CD14-positive monocyte (primary cell): Measurements from ENCODE around the gene DAZAP1. TPM values are rescaled to one million over a fixed set of nuclear protein-coding genes. Genes with fewer than 3 reads are reported as not detected.

ENCODE experiments used
- DNase-seq, 3 donors: peaks; one replicate each; pipeline ENCODE4 v3.0.0-alpha.2; 2011 to 2022
- H2AFZ ChIP-seq: 2 replicates; pipeline ENCODE4 v1.6.0; 2012; ENCODE audit warnings: mild to moderate bottlenecking, low read depth, low read length, inconsistent platforms; ENCODE audit not compliant: insufficient read depth, poor library complexity, severe bottlenecking
- H3K27ac ChIP-seq, 2 donors: 1 replicate in 1 of 2; 2 replicates in 1 of 2; pipeline ENCODE4 v1.5.1; 2012 to 2013; ENCODE audit warnings: low read length in 2 of 2, control low read depth in 1 of 2, inconsistent platforms in 1 of 2, low read depth in 1 of 2, mild to moderate bottlenecking in 1 of 2
- H3K27me3 ChIP-seq, 2 donors: one replicate each; pipeline versions ENCODE4 v1.6.0 to v1.6.1; 2011 to 2013; ENCODE audit warnings: low read length in 2 of 2; ENCODE audit not compliant: control insufficient read depth in 2 of 2, insufficient read depth in 2 of 2
- H3K36me3 ChIP-seq, 2 donors: replicated peaks in 1 of 2; 1 replicate in 1 of 2; 2 replicates in 1 of 2; pipeline versions ENCODE4 v1.5.1 to v1.6.1; 2012 to 2013; ENCODE audit warnings: low read length in 2 of 2, control low read depth in 1 of 2, inconsistent platforms in 1 of 2, mild to moderate bottlenecking in 1 of 2; ENCODE audit not compliant: insufficient read depth in 2 of 2, control insufficient read depth in 1 of 2
- H3K4me1 ChIP-seq, 2 donors: 1 replicate in 1 of 2; 2 replicates in 1 of 2; pipeline versions ENCODE4 v1.5.1 to v1.6.1; 2012 to 2013; ENCODE audit warnings: low read length in 2 of 2, control low read depth in 1 of 2, inconsistent platforms in 1 of 2, mild to moderate bottlenecking in 1 of 2, moderate library complexity in 1 of 2; ENCODE audit not compliant: insufficient read depth in 2 of 2, control insufficient read depth in 1 of 2
- H3K4me2 ChIP-seq: replicated peaks from 2 replicates; pipeline ENCODE3; 2012; ENCODE audit warnings: low read length, moderate library complexity, mild to moderate bottlenecking; ENCODE audit not compliant: poor library complexity, severe bottlenecking; ENCODE audit errors: extremely low read depth
- H3K4me3 ChIP-seq, 3 experiments: fragments of 200-600 bp in 1 of 3; sonication (generic) in 1 of 3; replicated peaks in 1 of 3; 1 replicate in 2 of 3; 2 replicates in 1 of 3; pipeline ENCODE4 v1.5.1; 2011 to 2013; ENCODE audit warnings: low read length in 3 of 3, mild to moderate bottlenecking in 3 of 3, control low read depth in 2 of 3, low read depth in 2 of 3, inconsistent platforms in 1 of 3, moderate library complexity in 1 of 3
- H3K79me2 ChIP-seq: 2 replicates; pipeline ENCODE4 v1.6.0; 2012; ENCODE audit warnings: mild to moderate bottlenecking, control low read depth, inconsistent platforms, low read length, moderate library complexity; ENCODE audit not compliant: insufficient read depth
- H3K9ac ChIP-seq: 2 replicates; pipeline ENCODE4 v1.6.0; 2017; ENCODE audit warnings: low read length, mild to moderate bottlenecking; ENCODE audit not compliant: insufficient read depth, poor library complexity, severe bottlenecking
- H3K9me3 ChIP-seq, 2 donors: replicated peaks in 1 of 2; 1 replicate in 1 of 2; 2 replicates in 1 of 2; pipeline versions ENCODE4 v1.5.1 to v1.6.1; 2012 to 2013; ENCODE audit warnings: low read length in 2 of 2, control low read depth in 1 of 2; ENCODE audit not compliant: control insufficient read depth in 1 of 2, insufficient read depth in 1 of 2
- H4K20me1 ChIP-seq: 2 replicates; pipeline ENCODE4 v1.6.0; 2012; ENCODE audit warnings: mild to moderate bottlenecking, low read length, control low read depth, moderate library complexity; ENCODE audit not compliant: insufficient read depth
- H3K27ac Mint-ChIP-seq, 7 donors: one replicate each; pipeline ENCODE4 v1.8.0; 2020; ENCODE audit warnings: mild to moderate bottlenecking in 7 of 7, mixed read lengths in 7 of 7, moderate library complexity in 6 of 7, inconsistent platforms in 2 of 7
- H3K27me3 Mint-ChIP-seq, 3 donors: one replicate each; pipeline ENCODE4 v1.8.0; 2021 to 2022; ENCODE audit warnings: low read depth in 3 of 3, mild to moderate bottlenecking in 3 of 3, mixed read lengths in 3 of 3, moderate library complexity in 3 of 3, inconsistent platforms in 1 of 3
- H3K36me3 Mint-ChIP-seq, 2 donors: one replicate each; pipeline ENCODE4 v1.8.0; 2020; ENCODE audit warnings: mixed read lengths in 2 of 2, inconsistent platforms in 1 of 2, mild to moderate bottlenecking in 1 of 2
- H3K4me1 Mint-ChIP-seq: one replicate; pipeline ENCODE4 v1.8.0; 2020; ENCODE audit warnings: mild to moderate bottlenecking, mixed read lengths
- H3K4me3 Mint-ChIP-seq, 2 donors: one replicate each; pipeline ENCODE4 v1.8.0; 2020; ENCODE audit warnings: mild to moderate bottlenecking in 2 of 2, mixed read lengths in 2 of 2, moderate library complexity in 1 of 2
- H3K9me3 Mint-ChIP-seq, 7 donors: one replicate each; pipeline ENCODE4 v1.8.0; 2020 to 2022; ENCODE audit warnings: mixed read lengths in 7 of 7, mild to moderate bottlenecking in 6 of 7, moderate library complexity in 6 of 7, inconsistent platforms in 2 of 7
- CTCF ChIP-seq: fragments of 200-600 bp; IDR thresholded peaks from one replicate; pipeline ENCODE4 v1.8.0; 2022; ENCODE audit warnings: antibody characterized with exemption, mild to moderate bottlenecking
- WGBS: methylation state at CpG from one replicate; pipeline ENCODE4 v1.1.5; 2013; ENCODE audit warnings: missing lambda C conversion rate; ENCODE audit not compliant: insufficient coverage; 5-methylcytosine and 5-hydroxymethylcytosine counted together
- intact Hi-C, 2 donors: fragments of 100-400 bp; cut with micrococcal nuclease; formaldehyde crosslinking; loops; one replicate each; pipeline versions ENCODE4 v1.15.0 to v1.15.1; 2023
- polyA plus RNA-seq, 3 donors: library from polyadenylated mRNA; depleted of rRNA in 1 of 3; unstranded in 2 of 3; stranded (reverse) in 1 of 3; fragments of 300-500 nt in 2 of 3; fragments of >200 nt in 1 of 3; fragmentation: Illumina TruSeq in 2 of 3; gene quantifications; 1 replicate in 2 of 3; 2 replicates in 1 of 3; pipeline ENCODE4 v1.2.3, GENCODE V29; 2012 to 2021

Gene DAZAP1
- polyA plus RNA-seq, 3 donors = 3.3 to 57.1 (median 4.2) TPM

- peak overlapping the region; percentile 59 for H3K9ac ChIP-seq
- intact Hi-C loops = no loop called here
- Mint-ChIP-seq H3K27ac (no peak overlapping the region), H3K4me3 (peak overlapping the region; percentile 61 to 79), H3K4me1 (peaks cover 33% of the 10 kb centered on the region), H3K27me3 (peaks cover 21 to 44% (median 31%) of the 10 kb centered on the region in 3 donors), H3K36me3 (peaks cover 0 to 3% of the 10 kb centered on the region in 2 donors), H3K9me3 (peaks cover 0 to 3% (median 1%) of the 10 kb centered on the region in 7 donors)
- H3K27me3 ChIP-seq = peaks cover 4 to 32% of the 10 kb centered on the region in 2 donors
- no peaks in the 10 kb centered on the region for H4K20me1 ChIP-seq
- H3K36me3 ChIP-seq = peaks cover 0 to under 1% of the 10 kb centered on the region in 2 donors
- H3K27ac ChIP-seq = no peak overlapping the region
- no peaks in the 10 kb centered on the region for H3K9me3 ChIP-seq
- WGBS = 26% methylated on average over 22 of the region's 36 CpGs
- peak overlapping the region; percentile 92 for H3K4me2 ChIP-seq
- TF ChIP-seq CTCF = no peak
- DNase-seq = no peak
- H2AFZ ChIP-seq = peak overlapping the region; percentile 73
- H3K4me3 ChIP-seq = peak overlapping the region; percentile 6 to 74 (median 21)
- peaks cover 24 to 47% of the 10 kb centered on the region in 2 donors for H3K4me1 ChIP-seq
- H3K79me2 ChIP-seq = no peaks in the 10 kb centered on the region
Observed at GRCh38 chr19:1400281-1401137, 6.9 kb upstream of the DAZAP1 start.

DNA sequence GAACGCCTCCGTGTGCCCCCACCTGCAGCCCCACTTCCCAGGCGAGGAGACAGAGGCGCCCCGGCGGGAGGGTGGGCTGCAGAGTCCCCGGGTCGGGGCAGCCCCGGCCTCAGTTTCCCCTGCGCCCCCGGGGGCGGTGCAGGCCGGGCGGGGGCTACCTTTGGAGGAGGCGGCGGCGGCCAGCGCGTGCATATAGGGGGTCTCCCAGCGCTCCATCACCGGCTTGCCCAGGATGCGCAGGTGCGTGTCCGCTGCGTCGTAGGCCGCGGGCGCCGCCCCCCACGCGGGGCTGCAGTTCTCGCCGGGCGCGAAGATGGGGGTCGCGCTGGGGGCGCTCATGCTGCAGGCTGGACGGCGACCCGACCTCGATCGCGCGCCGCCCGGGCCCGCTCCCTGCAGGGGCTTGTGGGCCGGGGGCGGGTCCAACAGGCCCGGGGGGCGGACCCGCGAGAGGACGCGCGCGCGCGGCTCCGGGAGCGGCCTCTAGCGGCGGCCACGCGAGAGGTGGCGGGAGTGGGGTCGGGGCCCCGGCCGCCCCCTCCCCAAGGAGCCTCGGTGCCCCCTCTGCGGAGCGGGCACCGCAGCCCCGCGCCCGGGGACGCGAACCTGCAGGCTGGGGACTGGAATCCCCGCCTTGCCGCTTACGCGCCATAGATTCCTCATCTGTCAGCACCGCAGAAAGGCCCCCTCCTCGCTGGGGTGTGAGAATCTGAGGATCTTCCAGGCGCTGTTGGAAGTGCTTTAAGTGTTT lies 6.1 kb upstream of the DAZAP1 start, which contains the start of gene GAMT:
Gene GAMT (minus strand): TSS at position 405 of the 751 bp plus-strand sequence. CDS start 66 bp downstream, at position 339.
- peak; percentile 64 for TF ChIP-seq CTCF
- Histone ChIP-seq H3K9me3 (no peaks in the 10 kb centered on the region), H3K4me3 (peak within 1 kb of the TSS; percentile 6 to 74 (median 21)), H3K4me1 (peaks cover 25 to 42% of the 10 kb centered on the region in 2 donors), H3K79me2 (no peaks in the 10 kb centered on the region), H3K9ac (peak within 1 kb of the TSS; percentile 59), H3K4me2 (peak within 1 kb of the TSS; percentile 92), H3K27me3 (peaks cover 4 to 32% of the 10 kb centered on the region in 2 donors), H2AFZ (peak within 1 kb of the TSS; percentile 73), H3K36me3 (no peaks in the 10 kb centered on the region), H4K20me1 (no peaks in the 10 kb centered on the region), H3K27ac (no peak within 1 kb of the TSS)
- Mint-ChIP-seq H3K9me3 (peaks cover 0 to 3% (median 1%) of the 10 kb centered on the region in 7 donors), H3K36me3 (peaks cover 0 to 3% of the 10 kb centered on the region in 2 donors), H3K27ac (no peak within 1 kb of the TSS), H3K4me3 (peak within 1 kb of the TSS; percentile 61 to 79), H3K4me1 (peaks cover 29% of the 10 kb centered on the region), H3K27me3 (peaks cover 21 to 41% (median 31%) of the 10 kb centered on the region in 3 donors)
- DNase-seq = no peak
- WGBS = under 1% methylated on average over 76 of the region's 87 CpGs
- intact Hi-C loops = no loop called here
